Measurements from ENCODE around the gene RARA. TPM values are rescaled to one million over a fixed set of nuclear protein-coding genes. Genes with fewer than 3 reads are reported as not detected.

The RARA gene
- total RNA-seq, 1 experiment from 2014 or later = 25.4 TPM

GRCh38 chr17:40321961-40322357 is 13.0 kb downstream of the RARA start:
- Histone ChIP-seq H3K36me3 (ENCODE audit: insufficient read depth, low read length, poor library complexity, severe bottlenecking) (no peaks in the 10 kb centered on the region), H3K27me3 (replicated peaks; ENCODE audit: insufficient read depth, low read depth, low read length, poor library complexity) (no peaks in the 10 kb centered on the region), H3K9me3 (ENCODE audit: low read depth, low read length, poor library complexity, severe bottlenecking) (no peaks in the 10 kb centered on the region), H3K27ac (ENCODE audit: low read depth, low read length, poor library complexity, severe bottlenecking) (peak overlapping the region; percentile 77), H3K4me3 (ENCODE audit: low read depth, low read length, poor library complexity, severe bottlenecking) (peak overlapping the region; percentile 43), H3K4me1 (ENCODE audit: insufficient read depth, low read length, poor library complexity, severe bottlenecking) (peaks cover 43% of the 10 kb centered on the region)
- intact Hi-C loops (cut with micrococcal nuclease; ENCODE audit: unreplicated experiment) = no loop called here
- TF ChIP-seq EZH2 (IDR thresholded peaks at IDR 0.05; ENCODE audit: borderline replicate concordance, low read depth, low read length, poor library complexity, severe bottlenecking) = no peak
- TF ChIP-seq, protein P1, sequence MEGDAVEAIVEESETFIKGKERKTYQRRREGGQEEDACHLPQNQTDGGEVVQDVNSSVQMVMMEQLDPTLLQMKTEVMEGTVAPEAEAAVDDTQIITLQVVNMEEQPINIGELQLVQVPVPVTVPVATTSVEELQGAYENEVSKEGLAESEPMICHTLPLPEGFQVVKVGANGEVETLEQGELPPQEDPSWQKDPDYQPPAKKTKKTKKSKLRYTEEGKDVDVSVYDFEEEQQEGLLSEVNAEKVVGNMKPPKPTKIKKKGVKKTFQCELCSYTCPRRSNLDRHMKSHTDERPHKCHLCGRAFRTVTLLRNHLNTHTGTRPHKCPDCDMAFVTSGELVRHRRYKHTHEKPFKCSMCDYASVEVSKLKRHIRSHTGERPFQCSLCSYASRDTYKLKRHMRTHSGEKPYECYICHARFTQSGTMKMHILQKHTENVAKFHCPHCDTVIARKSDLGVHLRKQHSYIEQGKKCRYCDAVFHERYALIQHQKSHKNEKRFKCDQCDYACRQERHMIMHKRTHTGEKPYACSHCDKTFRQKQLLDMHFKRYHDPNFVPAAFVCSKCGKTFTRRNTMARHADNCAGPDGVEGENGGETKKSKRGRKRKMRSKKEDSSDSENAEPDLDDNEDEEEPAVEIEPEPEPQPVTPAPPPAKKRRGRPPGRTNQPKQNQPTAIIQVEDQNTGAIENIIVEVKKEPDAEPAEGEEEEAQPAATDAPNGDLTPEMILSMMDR (conservative IDR thresholded peaks at IDR 0.05; ENCODE audit: low read depth, low read length) = no peak
- DNase-seq (ENCODE audit: low spot score) = no peak
- ChIA-PET POLR2A (ENCODE audit: low non-redundant PET) (no interaction called here), CTCF (interaction anchor here (0.6 kb wide), 1 partner anchor 36 kb away, joined by 3 read pairs; no protein-coding TSS in a partner anchor)
- BruUV-seq (replicated peaks) = no TSS peak

GRCh38 chr17:40322358-40323315 is 13.7 kb downstream of the RARA start:
- Histone ChIP-seq H3K4me1 (ENCODE audit: insufficient read depth, low read length, poor library complexity, severe bottlenecking) (peaks cover 37% of the 10 kb centered on the region), H3K27ac (ENCODE audit: low read depth, low read length, poor library complexity, severe bottlenecking) (peak overlapping the region; percentile 77), H3K27me3 (replicated peaks; ENCODE audit: insufficient read depth, low read depth, low read length, poor library complexity) (no peaks in the 10 kb centered on the region), H3K4me3 (ENCODE audit: low read depth, low read length, poor library complexity, severe bottlenecking) (peak overlapping the region; percentile 43), H3K36me3 (ENCODE audit: insufficient read depth, low read length, poor library complexity, severe bottlenecking) (no peaks in the 10 kb centered on the region), H3K9me3 (ENCODE audit: low read depth, low read length, poor library complexity, severe bottlenecking) (no peaks in the 10 kb centered on the region)
- ChIA-PET CTCF (no interaction called here), POLR2A (ENCODE audit: low non-redundant PET) (no interaction called here)
- intact Hi-C loops (cut with micrococcal nuclease; ENCODE audit: unreplicated experiment) = no loop called here
- no TSS peak for BruUV-seq (replicated peaks)
- TF ChIP-seq, protein P1 (conservative IDR thresholded peaks at IDR 0.05; ENCODE audit: low read depth, low read length) = no peak
- TF ChIP-seq EZH2 (IDR thresholded peaks at IDR 0.05; ENCODE audit: borderline replicate concordance, low read depth, low read length, poor library complexity, severe bottlenecking) = no peak
- peak; percentile 87 for DNase-seq (ENCODE audit: low spot score)

- BruUV-seq (replicated peaks) = no TSS peak
- no peak for TF ChIP-seq EZH2 (IDR thresholded peaks at IDR 0.05; ENCODE audit: borderline replicate concordance, low read depth, low read length, poor library complexity, severe bottlenecking)
- TF ChIP-seq, protein P1 (conservative IDR thresholded peaks at IDR 0.05; ENCODE audit: low read depth, low read length) = no peak
- H3K4me3 ChIP-seq (ENCODE audit: low read depth, low read length, poor library complexity, severe bottlenecking) = no peak overlapping the region
- H3K27me3 ChIP-seq (replicated peaks; ENCODE audit: insufficient read depth, low read depth, low read length, poor library complexity) = no peaks in the 10 kb centered on the region
- ChIA-PET POLR2A (ENCODE audit: low non-redundant PET) (no interaction called here), CTCF (no interaction called here)
- peak overlapping the region; percentile 77 for H3K27ac ChIP-seq (ENCODE audit: low read depth, low read length, poor library complexity, severe bottlenecking)
- no peaks in the 10 kb centered on the region for H3K9me3 ChIP-seq (ENCODE audit: low read depth, low read length, poor library complexity, severe bottlenecking)
- intact Hi-C loops (cut with micrococcal nuclease; ENCODE audit: unreplicated experiment) = no loop called here
- H3K36me3 ChIP-seq (ENCODE audit: insufficient read depth, low read length, poor library complexity, severe bottlenecking) = no peaks in the 10 kb centered on the region
- H3K4me1 ChIP-seq (ENCODE audit: insufficient read depth, low read length, poor library complexity, severe bottlenecking) = peaks cover 36% of the 10 kb centered on the region
- DNase-seq (ENCODE audit: low spot score) = no peak
Observed at GRCh38 chr17:40323391-40324381, 14.7 kb downstream of the RARA start.

Measured in A673 (cell line).